Islet of Langerhans (tissue), 1 donor: ENCODE measurements around the gene NAALADL2.

Experiments used
- FAIRE-seq: peaks from one replicate; lab custom pipeline; 2011; peaks lifted over from hg19 to GRCh38; lab: Jason Lieb, UNC

The NAALADL2 gene

GRCh38 chr3:174884776-174885568 lies 25.8 kb downstream of the NAALADL2 start:
- FAIRE-seq: no peak

GRCh38 chr3:174891524-174892203 lies 32.5 kb downstream of the NAALADL2 start:
- FAIRE-seq: no peak

DNA sequence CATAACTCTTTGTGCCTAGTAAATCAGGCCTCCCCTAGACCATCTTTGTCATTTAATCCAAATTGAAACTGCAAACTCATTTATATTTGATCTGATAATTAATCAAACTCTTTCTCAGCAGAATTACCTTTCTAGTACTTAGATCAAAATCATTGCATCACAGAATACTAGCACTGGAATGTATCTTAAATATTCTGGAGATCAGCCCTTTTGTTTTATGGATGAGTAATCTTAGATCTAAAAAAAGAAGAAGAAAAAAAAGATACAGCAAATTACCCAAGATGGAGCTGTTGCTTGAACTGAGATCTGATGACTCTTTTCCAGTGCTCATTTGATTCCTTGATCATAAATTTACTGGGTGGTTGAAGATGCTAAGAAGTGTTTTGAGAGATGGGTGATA lies 47.9 kb downstream of the NAALADL2 start:
- FAIRE-seq: peak; percentile 21

DNA sequence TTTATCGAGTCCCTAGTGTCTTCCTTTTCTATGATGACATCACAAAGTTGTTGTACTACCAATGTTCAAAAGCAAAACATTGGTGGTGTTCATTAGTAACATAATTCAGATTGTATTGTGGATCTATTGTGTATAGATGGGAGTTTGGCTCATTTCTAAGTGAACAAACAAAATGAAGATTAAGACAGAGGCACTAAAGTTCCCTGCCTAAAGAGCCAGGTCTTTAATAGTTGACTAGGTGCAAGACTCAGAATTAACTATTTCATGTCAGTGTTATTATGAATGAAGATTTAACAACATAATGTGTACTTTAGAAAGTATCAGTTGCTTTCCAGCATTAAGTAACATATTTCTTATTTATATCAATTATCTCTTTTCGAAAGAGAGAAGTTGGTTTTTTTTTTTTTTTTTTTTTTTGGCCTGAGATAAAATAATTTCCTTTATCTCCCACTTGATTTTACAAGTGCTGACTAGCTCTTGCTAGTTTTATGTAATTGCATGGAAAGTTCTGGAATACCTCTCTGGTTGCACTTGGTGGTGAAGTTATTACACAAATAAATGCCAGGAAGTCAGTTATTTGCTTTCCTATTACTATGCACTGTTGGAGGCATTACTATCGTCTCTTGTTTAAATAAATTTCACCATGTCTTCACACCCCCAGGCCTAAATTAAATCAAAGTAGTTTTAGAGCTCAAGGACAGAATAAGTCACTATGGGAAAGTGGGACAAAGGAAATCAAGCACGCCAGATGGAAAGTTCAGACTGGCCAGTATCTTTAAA lies 48.7 kb downstream of the NAALADL2 start:
- no peak for FAIRE-seq

DNA sequence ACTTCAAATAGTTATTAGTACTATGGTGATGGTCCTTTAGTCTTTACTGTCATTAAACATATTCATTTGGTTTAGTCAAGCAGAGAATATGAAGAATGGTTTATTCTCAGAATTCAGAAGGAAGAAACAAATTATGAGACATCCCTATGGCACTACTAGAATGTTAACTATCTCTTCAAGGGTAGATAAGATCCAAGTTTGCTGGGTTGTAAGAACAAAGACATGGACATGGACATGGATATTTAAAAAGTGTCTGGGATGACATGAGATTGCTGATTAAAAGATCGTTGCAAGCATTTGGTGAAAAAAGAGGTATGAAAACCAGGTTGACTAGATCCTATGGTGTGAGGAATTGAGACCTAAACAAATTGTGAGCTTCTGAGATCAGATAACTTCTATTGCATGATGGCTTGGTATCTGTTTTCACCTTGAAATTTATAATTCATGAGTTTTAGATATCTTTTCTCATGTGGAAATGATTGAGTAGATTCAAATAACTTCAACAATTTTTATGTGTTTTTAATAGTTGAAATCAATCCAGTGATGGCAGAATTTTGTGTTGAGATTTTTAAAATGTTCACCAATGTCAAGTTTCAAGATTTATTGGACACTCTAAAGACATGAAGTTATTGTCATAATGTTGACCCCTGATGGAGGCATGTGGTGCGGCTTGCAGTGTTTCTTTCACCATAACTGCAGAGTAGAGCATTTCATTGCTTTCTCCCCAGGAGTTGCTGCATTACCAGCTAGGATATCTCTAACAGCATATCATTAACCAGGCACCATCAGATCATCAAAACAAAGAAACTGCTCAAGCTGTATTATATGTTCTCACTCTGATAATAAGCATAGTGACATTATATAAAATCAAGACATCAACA lies 72.6 kb downstream of the NAALADL2 start:
- FAIRE-seq: no peak

DNA sequence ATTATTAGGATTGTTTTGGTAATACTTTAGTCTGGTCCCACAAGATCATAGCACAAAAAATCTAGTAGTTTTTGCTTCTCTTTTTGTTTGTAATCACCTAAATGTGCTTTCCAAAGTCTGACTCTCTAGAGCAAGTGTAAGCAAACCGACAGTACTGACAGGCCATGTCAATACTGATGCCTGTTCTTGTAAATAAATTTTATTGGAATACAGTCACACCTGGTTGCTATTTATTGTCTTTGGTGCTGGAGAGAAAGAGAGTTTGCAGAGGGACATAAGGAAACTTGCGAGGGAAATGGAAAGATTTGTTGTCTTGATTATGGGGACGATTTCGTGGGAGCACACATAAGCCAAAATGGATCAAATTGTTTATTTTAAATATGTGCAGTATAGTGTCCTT lies 77.5 kb downstream of the NAALADL2 start:
- no peak for FAIRE-seq

DNA sequence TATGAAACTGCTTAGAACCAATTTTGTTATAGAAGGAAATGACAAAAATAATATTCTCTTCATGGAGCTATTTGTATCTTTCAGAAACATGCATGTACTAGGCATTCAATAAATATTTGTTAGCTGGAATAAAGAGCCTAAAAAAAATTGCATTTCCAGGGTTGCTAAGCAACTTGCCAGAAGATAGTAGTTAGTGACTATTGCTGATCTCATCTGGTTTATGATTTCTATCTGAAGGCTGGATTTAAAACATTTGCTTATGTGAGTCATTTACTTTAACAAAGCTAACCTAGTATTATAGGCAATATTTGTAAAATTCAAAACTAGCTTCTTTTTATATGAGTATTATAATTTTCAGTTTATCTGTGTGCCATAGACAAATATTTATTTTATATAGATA lies 78.3 kb downstream of the NAALADL2 start:
- FAIRE-seq: peak; percentile 99

DNA sequence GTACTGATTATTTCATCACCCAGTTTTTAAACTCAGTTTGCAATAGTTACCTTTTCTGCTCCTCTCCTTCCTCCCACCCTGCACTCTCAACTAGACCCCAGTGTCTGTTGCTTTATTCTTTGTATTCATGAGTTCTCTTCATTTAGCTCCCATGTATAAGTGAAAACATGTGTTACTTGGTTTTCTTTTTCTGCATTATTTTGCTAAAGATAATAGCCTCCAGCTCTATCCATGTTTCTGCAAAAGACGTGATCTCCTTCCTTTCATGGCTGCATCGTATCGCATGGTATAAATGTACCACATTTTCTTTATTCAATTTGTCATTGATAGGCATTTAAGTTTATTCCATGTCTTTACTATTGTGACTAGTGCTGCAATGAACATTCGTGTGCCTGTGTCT lies 79.0 kb downstream of the NAALADL2 start:
- FAIRE-seq: no peak

GRCh38 chr3:174940151-174940550 lies 81.0 kb downstream of the NAALADL2 start:
- FAIRE-seq: no peak

- FAIRE-seq: no peak
Observed at GRCh38 chr3:174945276-174945675, 86.1 kb downstream of the NAALADL2 start.

DNA sequence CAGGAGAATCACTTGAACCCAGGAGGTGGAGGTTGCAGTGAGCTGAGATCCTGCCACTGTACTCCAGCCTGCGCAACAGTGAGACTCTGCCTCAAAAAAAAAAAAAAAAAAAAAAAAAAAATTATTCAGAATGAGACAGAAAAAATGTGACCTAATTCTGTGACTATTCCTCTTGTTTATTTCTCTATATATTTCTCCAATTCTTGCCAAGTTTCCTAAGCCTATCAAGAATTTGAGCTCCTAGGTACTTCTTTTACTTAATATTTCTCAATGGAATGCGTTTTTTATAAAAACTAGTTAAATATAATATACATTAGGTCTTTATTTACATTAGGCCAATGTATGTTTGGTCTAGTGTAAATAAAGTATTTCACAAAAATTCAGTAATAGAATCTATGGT lies 86.8 kb downstream of the NAALADL2 start:
- no peak for FAIRE-seq

DNA sequence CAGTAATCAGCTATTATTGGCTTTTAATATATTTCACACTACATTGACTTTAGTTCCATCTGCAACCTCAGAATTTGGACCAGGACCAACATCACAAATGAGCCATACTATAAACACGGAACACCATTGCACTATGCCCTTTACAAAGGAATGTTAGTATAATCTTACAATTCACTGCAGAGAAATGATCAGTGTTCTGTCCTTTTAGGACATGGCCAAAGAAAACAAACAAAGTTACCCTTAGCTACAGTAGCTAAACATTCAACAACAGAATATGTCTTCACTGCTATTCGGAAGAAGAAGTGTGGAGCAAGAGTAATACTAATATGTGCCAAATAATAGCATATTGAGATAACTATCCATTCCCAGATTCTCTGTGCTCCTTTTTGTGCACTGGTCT lies 90.4 kb downstream of the NAALADL2 start:
- no peak for FAIRE-seq

DNA sequence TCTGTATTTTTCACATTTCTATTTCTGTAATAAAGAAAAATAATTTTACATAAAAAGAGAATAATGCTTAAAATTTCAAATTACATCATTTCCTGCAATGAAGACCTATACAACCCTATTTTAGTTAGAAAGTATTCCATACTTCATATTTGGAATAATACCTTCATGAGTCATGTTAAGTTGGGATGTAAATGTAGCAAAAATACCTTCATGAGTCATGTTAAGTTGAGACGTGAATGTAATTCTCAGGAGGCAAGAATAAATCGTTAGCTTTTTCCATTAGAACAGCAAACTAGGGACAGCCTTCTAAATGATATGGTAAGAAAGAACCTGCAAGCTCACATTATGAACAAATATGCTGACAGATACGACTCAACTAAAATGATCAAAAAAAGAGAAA lies 91.9 kb downstream of the NAALADL2 start:
- FAIRE-seq: no peak

DNA sequence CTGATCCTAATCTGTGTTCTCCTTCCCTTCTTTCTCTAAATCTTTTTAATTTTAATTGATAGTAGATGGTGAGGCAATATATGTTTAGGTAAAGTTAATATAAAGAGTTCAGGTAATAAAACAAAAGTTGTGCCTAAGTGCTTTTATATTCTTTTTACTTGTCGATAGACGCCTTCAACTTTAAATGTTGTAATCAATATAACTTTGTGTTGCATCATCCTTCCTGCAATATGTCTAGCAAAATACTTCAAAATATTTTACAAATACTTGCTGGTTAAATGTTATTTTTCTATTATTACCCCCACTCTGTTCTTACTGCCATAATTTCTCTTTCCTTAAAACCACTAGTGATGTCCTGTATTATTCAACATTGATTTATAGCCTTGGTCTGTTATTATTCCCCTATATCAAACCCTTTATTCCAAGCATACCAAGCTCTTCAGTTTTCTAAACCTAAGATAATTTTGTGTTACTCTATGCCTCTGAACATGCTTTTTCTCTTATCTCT lies 92.4 kb downstream of the NAALADL2 start:
- no peak for FAIRE-seq

- no peak for FAIRE-seq
Observed at GRCh38 chr3:174953068-174953467, 93.9 kb downstream of the NAALADL2 start.

- no peak for FAIRE-seq
Observed at GRCh38 chr3:174955513-174956016, 96.4 kb downstream of the NAALADL2 start.

DNA sequence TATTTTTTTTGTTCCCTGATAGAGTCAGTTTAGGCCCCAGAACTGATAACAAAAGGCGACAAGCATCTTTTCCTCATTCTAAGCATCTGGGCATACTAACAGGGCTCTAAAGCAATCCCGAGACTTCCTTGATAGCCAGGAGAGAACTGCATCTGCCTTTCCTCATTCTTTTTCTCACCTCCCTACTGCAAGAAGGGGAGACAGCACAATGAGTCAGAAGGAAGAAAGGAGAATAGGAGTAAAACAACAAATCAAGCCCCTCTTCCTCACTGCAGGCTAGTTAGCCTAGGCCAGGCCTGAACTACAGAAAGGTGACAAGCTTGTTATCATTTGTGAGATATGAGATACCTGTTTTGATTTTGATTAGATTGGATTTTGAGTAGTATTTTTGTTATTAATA lies 97.9 kb downstream of the NAALADL2 start:
- FAIRE-seq: no peak

DNA sequence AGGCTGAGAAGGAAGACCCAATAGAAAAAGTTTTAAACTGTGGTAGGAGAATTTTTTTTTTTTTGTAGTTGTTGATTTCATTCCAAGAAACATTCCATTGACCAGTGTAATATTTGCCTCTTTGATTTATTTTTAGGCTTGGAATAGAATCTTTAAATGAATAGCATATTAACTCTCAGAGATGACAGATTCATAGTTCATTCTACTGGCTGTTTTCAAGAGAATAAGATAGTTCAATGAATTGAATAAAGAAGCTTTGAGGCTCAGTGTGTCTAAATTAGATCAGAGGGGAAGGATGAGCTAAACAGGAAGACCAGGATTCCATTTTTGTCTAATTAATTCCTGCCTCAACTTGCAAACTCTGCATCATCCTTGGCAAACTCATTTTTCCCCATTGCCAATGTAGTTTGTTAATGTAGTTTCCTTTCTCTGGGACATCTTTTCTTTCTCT lies 98.4 kb downstream of the NAALADL2 start:
- FAIRE-seq: no peak

DNA sequence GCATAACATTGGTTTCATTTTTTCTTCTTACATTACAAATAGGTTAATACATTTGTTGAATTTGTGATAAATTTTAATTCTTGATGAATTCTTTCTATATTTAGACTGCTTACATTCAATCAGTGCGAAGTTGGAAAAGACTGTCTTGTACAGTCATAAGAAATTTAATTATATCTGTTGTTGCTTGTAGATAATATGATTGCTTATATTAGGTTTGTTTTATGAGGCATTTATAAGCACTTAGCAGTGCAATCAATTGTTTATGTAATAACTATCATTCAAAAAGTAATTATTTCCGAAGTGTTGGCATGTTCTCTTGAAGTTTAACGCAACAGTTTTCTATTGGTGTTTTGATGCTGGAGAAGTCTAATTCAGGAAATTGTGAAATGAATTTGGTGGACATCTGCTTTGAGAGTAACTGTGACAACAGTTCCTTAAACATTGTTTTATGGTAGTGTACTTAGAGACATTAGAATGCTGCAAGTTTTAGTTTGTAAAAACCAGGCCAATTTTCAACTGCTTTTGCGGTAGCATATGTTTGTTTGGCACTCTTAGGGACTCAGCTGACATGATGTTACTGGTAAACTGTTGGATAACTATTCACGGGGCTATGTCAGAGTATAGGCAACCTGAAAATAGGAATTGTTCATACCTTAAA lies 99.7 kb downstream of the NAALADL2 start:
- no peak for FAIRE-seq

DNA sequence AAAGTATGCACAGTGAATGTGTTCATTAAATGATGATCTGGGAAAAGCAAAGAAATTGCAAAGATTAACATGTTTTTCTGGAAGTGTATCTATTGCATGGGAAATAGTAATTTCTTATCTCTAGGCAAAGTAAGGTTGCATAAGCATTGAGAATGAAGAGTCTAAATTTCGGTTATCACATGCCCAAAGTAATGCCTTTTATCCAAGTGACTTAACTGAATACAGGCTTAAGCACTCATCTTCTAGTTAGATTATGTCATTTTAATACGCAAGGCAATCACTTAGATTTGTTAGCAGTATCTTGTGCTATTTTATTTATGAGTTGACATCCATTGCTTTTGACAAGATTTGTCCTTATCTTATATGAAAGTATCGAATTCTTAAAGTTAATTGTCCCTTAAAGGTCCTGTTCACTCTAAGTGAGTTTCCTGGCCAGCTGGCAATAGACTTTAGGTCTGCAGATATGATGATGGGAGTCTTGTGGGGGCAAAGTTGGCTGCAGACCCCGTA lies 100.5 kb downstream of the NAALADL2 start:
- no peak for FAIRE-seq

- FAIRE-seq: no peak
Observed at GRCh38 chr3:174960898-174961297, 101.8 kb downstream of the NAALADL2 start.
